ENCODE data around the gene FAM72D.
"Not testable (repeated sequence)": the region's sequence is repeated elsewhere in the genome, so short reads cannot be mapped to it uniquely, and the experiment has no call there.

Gene FAM72D

GRCh38 chr1:145082483-145083255 is 13.1 kb upstream of the FAM72D start:
- not testable (repeated sequence) for DNase-seq (ENCODE audit: low read depth)

GRCh38 chr1:145093517-145094149 is 2.1 kb upstream of the FAM72D start:
- not testable (repeated sequence) for DNase-seq (ENCODE audit: low read depth)

DNA sequence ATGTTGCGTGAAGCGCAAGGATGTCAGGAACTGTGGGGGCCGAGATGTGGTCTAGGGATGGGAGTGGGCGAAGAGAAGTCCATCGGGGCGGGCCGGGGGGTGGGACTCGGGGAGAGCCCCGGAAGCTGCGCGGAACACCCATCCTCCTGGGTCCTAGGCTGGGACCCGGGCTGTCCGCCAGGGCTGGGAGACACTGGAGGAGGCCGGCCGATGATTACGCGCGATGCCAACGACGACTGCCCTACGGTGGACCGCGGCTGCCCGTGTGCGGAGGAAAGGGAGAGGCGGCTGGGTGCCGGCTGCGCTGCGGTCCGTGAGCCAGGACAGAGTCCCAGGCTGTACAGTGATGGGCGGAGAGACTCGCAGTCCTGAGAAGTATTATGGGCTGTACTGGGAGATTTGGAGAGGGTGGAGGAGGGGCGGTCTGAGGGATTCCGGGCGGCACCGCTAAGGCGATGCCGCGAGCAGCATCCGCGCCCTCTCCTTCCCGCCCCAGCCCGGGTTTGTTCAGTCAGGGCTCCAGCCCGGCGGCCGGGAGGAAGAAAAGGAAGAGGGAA is 1.0 kb upstream of the FAM72D start:
- DNase-seq (ENCODE audit: low read depth), result not testable (repeated sequence)

DNA sequence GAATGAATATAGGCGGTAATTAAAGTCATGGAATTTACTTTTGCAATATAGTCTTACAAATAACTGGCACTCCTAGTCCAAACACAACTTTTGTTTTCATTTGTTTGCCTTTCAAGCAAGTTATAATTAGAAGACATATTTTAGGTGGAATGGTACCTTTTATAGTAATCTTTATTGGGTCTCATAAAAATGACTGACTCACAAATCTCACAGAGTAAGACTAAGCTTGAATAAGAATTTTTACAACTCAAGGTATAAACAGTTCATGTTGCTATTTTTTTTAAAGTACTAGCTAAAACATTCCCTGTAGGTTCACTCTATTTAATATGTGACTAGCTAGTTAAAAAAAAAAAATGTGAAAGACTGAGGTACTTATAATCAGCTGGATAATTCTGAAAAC is 6.0 kb downstream of the FAM72D start:
- DNase-seq (ENCODE audit: low read depth), result not testable (repeated sequence)

DNA sequence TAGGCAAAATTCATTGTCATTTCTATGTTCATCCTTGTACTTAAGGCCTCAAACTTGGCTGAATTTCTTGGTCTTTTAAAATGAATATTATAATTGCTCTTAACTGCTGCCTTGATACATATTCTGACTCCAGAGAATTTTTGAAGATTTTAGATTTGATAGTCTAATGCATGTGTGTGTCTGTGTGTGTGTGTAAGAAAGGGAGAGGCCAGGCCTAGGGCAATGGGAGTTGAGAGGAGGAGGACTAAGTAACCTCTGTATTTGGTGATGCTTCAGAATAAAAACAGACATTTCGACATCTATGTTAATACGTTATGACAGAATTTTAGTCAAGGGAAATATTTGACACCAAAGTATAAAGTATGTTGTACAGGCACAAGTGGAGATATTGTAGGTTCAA is 7.5 kb downstream of the FAM72D start:
- DNase-seq (ENCODE audit: low read depth), result not testable (repeated sequence)

GRCh38 chr1:145111674-145112073 is 15.9 kb downstream of the FAM72D start:
- not testable (repeated sequence) for DNase-seq (ENCODE audit: low read depth)

- not testable (repeated sequence) for DNase-seq (ENCODE audit: low read depth)
Observed at GRCh38 chr1:145112703-145113102, 16.9 kb downstream of the FAM72D start.

DNA sequence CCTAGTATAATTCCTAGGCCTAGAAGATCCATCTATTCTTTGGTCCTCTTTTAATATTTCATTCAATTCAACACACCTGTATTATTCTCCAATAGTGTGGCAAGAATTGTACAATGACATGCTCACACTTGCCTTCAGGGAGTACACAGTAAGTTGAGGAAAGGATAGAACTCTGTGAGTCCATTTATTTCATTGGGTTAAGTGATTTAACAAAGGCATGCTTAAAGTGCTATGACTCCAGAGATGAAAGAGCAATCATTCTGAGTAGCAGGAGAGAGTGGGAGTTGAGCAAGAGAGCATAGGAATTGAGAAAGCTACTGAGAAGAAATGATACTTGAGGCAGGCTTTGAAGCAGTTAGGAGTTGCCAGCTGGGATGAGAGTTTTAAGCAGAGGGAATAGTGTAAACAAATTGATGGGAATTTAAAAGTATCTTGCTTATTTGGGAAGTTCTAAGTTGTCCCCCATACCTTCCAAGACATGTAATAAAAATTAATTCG is 18.8 kb downstream of the FAM72D start:
- not testable (repeated sequence) for DNase-seq (ENCODE audit: low read depth)

DNA sequence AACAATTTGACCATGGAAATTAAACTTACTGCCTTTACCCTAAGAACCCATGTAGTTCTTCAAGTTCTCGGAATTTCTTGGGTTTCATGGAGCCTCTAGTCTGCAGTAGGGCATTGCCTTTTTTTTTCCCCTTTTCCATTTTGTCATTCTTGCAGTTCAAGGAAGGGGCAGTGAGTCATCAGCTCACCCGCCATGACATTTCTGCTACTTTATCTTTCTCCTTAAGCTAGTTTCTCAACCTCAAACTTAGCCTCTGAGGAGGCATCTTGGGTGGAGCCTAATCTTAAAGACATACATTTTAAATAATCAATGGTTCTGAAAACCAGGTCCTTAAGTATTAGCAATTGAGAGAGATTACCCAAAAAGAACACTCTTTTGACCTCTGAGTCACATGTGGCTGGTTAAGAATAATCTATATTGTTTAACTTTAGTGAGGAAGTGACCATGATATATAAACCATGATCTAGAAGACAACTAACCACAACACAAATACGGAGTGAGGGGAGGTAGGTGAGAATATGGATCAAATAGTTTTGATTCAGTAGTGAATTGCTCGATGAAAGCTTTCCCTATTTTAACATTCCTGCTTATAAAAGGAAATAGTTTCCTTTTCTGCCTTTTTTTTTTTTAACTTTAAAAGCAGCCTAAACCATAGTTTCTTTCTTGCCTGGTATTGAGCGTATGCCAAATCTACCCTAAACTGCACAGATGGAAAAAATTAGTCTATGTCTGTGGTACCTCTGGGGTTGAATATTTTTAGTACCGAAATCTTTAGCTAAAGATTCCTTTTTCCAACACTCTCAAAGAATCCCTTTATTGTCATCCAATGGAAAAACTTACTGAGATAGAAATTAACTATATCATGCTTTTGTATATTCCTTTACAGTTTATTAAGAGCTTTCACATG is 20.1 kb downstream of the FAM72D start:
- DNase-seq (ENCODE audit: low read depth), result not testable (repeated sequence)

GRCh38 chr1:145119842-145120241 is 24.1 kb downstream of the FAM72D start:
- not testable (repeated sequence) for DNase-seq (ENCODE audit: low read depth)

DNA sequence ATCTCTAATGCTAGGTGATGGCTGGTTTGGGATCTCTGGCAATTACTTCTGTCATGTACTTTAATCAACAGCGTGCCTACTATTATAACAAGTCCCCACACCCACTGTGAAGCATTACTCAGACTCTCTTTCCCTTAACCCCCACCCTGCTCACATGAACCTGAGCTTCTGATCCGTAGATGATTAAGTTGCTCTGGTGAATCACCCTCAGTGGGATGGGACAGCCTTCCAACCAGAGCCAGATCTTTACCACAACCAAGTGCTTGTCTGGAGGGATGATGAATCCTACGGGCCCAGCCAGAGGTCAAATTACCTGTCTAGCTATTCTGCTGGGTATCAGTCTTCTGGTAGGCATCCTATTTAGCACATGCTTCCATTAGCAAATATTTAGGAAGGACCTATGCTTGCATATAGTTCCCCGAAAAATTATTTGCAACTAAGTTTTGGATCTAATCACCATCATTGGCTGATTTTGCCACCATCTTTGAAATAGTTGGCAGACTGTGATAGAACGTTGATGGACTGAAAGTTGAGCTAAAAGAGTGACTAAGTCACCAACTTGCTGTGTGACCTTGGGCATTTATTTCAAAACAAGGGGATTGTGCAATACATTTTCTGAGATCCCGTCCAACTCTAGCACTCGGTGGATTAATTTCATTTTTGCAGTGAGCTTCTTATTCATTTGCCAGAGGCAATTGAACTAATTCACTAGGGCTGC is 26.7 kb downstream of the FAM72D start:
- DNase-seq (ENCODE audit: low read depth), result not testable (repeated sequence)

GRCh38 chr1:145123062-145123395 is 27.3 kb downstream of the FAM72D start:
- not testable (repeated sequence) for DNase-seq (ENCODE audit: low read depth)

GRCh38 chr1:145123992-145124641 is 28.3 kb downstream of the FAM72D start:
- DNase-seq (ENCODE audit: low read depth), result not testable (repeated sequence)

DNA sequence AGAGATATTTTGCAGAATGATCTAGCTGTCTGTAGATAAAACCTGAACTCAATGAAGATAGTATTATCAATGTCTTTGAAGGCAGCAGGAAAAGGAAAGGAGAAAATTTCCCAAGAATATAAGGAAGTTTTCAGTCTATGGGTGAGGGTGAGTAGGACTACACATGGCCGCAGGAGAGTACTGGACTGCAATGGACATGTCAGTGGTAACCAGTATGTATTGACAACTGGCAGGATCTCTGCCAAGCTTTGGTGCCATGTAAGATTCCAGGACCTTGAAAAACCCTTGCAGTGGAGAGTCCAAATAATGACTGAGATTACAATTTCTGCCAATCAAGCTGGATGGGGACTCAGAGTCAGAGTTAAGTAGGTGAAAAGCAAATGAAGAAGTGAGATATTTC is 29.3 kb downstream of the FAM72D start:
- not testable (repeated sequence) for DNase-seq (ENCODE audit: low read depth)

GRCh38 chr1:145127144-145127543 is 31.4 kb downstream of the FAM72D start:
- DNase-seq (ENCODE audit: low read depth), result not testable (repeated sequence)

- DNase-seq (ENCODE audit: low read depth), result not testable (repeated sequence)
Observed at GRCh38 chr1:145128697-145129469, 33.1 kb downstream of the FAM72D start.

- DNase-seq (ENCODE audit: low read depth), result not testable (repeated sequence)
Observed at GRCh38 chr1:145134476-145134875, 38.7 kb downstream of the FAM72D start.

DNA sequence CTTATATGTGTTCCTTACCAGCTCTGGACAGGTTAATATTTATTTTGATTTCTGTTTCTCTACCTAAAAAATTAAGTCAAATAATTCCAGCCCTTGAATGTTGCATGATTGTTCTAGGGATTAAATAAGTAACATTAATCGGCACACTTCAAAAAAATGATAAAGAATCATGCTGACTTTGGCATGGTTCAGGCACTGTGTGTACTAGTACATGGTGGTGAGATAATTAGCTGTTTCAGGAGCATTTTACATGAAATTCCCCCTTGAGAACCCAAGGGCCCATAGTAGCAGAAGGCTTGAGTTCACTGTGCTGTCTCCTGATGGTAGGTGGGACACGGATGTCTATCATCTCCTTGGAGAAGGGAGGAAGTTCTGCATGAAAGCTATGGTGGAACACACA is 44.8 kb downstream of the FAM72D start:
- not testable (repeated sequence) for DNase-seq (ENCODE audit: low read depth)

DNA sequence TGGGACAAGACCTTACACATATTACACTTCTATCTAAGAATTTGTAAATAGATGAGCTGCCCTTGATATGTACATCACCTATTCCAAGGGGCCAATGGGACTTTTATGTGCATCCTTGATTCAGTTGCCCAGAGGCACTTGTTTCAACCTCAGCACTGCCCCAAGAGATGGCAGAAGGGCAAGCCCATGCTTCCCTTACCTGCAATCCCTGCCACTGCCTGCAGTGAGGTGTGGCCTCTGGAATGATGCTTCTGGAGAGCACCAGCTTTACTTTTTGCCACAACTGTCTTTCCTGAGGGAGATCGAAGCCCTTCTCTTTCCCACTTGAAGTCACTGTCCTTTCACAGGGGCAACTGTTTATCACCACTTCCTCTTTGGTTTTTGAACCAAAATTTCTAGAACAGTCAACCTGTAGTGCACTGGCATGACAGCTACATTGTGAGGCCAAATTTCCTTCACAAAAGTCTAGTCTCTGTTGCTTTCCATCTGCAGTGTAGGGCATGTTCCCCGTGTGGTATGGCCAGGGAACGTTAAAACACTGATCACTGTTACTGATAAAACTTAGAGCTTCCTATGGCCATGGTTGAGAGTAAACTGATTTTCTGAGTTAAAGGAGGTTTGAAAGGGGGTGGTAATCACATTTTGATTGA is 48.6 kb downstream of the FAM72D start:
- not testable (repeated sequence) for DNase-seq (ENCODE audit: low read depth)

Data from stimulated activated CD8-positive, alpha-beta memory T cell treated with anti-CD3 and anti-CD28 coated beads, Interleukin-12 subunit alpha, Interleukin-12 subunit beta, amount 100 ng/mL, for 4 hours (primary cell).